Activated CD4-positive, alpha-beta T cell treated with anti-CD3 and anti-CD28 coated beads for 48 hours (primary cell): ENCODE data around the gene UGP2.
A peak's percentile ranks its signal among the peaks of the same experiment; 100 is the strongest.
"Not testable (repeated sequence)": the region's sequence is repeated elsewhere in the genome, so short reads cannot be mapped to it uniquely, and the experiment has no call there.

ENCODE experiments used
- DNase-seq: peaks from one replicate; pipeline ENCODE4 v3.0.0-alpha.2; 2020

The UGP2 gene

GRCh38 chr2:63841254-63842022, at the start of gene UGP2:
Gene UGP2 (plus strand): TSS chr2:63841896. CDS start chr2:63842186, 290 bp downstream.
- DNase-seq, result peak; percentile 88

GRCh38 chr2:63792530-63792929, 49.2 kb upstream of the UGP2 start:
- peak; percentile 5 for DNase-seq

- no peak for DNase-seq
These were observed 45.3 kb upstream of the UGP2 start for GRCh38 chr2:63796366-63796765.

GRCh38 chr2:63796796-63797195, 44.9 kb upstream of the UGP2 start:
- no peak for DNase-seq

- DNase-seq, result no peak
These were observed 40.2 kb upstream of the UGP2 start for GRCh38 chr2:63801455-63801854.

GRCh38 chr2:63805412-63805811, 36.3 kb upstream of the UGP2 start:
- DNase-seq, result no peak

- not testable (repeated sequence) for DNase-seq
These were observed 33.7 kb upstream of the UGP2 start for GRCh38 chr2:63808036-63808435.

GRCh38 chr2:63808911-63809310, 32.8 kb upstream of the UGP2 start:
- not testable (repeated sequence) for DNase-seq

GRCh38 chr2:63811063-63811462, 30.6 kb upstream of the UGP2 start:
- no peak for DNase-seq

GRCh38 chr2:63811870-63812269, 29.8 kb upstream of the UGP2 start:
- DNase-seq, result not testable (repeated sequence)

- no peak for DNase-seq
These were observed 27.6 kb upstream of the UGP2 start for GRCh38 chr2:63814114-63814513.

GRCh38 chr2:63817382-63817781, 24.3 kb upstream of the UGP2 start:
- no peak for DNase-seq

GRCh38 chr2:63818271-63818670, 23.4 kb upstream of the UGP2 start:
- DNase-seq, result no peak

- DNase-seq, result no peak
These were observed 22.4 kb upstream of the UGP2 start for GRCh38 chr2:63819256-63819655.

- no peak for DNase-seq
These were observed 21.7 kb upstream of the UGP2 start for GRCh38 chr2:63819765-63820717.

- DNase-seq, result no peak
These were observed 20.7 kb upstream of the UGP2 start for GRCh38 chr2:63820969-63821368.

- DNase-seq, result no peak
These were observed 20.3 kb upstream of the UGP2 start for GRCh38 chr2:63821396-63821795.

GRCh38 chr2:63822478-63822877, 19.2 kb upstream of the UGP2 start:
- no peak for DNase-seq

GRCh38 chr2:63827749-63828148, 13.9 kb upstream of the UGP2 start:
- DNase-seq, result no peak

- no peak for DNase-seq
These were observed 10.5 kb upstream of the UGP2 start for GRCh38 chr2:63831176-63831575.

- no peak for DNase-seq
These were observed 7.3 kb upstream of the UGP2 start for GRCh38 chr2:63834401-63834800.

- DNase-seq, result no peak
These were observed 4.6 kb upstream of the UGP2 start for GRCh38 chr2:63837036-63837594.

- peak; percentile 17 for DNase-seq
These were observed 1.5 kb upstream of the UGP2 start for GRCh38 chr2:63840081-63840784.
